GM12801 (cell line): ENCODE measurements around the gene ZP2.

Experiments
- TF ChIP-seq, protein P1 (sequence below): IDR thresholded peaks from one replicate; pipeline ENCODE4 v1.5.1; 2011; ENCODE audit warnings: control low read depth; ENCODE audit not compliant: insufficient read length; ENCODE audit errors: extremely low read depth

ZP2 gene

GRCh38 chr16:21184834-21185233, 26.5 kb downstream of the ZP2 start:
- TF ChIP-seq, protein P1, sequence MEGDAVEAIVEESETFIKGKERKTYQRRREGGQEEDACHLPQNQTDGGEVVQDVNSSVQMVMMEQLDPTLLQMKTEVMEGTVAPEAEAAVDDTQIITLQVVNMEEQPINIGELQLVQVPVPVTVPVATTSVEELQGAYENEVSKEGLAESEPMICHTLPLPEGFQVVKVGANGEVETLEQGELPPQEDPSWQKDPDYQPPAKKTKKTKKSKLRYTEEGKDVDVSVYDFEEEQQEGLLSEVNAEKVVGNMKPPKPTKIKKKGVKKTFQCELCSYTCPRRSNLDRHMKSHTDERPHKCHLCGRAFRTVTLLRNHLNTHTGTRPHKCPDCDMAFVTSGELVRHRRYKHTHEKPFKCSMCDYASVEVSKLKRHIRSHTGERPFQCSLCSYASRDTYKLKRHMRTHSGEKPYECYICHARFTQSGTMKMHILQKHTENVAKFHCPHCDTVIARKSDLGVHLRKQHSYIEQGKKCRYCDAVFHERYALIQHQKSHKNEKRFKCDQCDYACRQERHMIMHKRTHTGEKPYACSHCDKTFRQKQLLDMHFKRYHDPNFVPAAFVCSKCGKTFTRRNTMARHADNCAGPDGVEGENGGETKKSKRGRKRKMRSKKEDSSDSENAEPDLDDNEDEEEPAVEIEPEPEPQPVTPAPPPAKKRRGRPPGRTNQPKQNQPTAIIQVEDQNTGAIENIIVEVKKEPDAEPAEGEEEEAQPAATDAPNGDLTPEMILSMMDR: no peak

GRCh38 chr16:21183995-21184394, 27.4 kb downstream of the ZP2 start:
- TF ChIP-seq, protein P1: no peak

- TF ChIP-seq, protein P1: no peak
Observed at GRCh38 chr16:21179983-21180365, 31.4 kb downstream of the ZP2 start.

DNA sequence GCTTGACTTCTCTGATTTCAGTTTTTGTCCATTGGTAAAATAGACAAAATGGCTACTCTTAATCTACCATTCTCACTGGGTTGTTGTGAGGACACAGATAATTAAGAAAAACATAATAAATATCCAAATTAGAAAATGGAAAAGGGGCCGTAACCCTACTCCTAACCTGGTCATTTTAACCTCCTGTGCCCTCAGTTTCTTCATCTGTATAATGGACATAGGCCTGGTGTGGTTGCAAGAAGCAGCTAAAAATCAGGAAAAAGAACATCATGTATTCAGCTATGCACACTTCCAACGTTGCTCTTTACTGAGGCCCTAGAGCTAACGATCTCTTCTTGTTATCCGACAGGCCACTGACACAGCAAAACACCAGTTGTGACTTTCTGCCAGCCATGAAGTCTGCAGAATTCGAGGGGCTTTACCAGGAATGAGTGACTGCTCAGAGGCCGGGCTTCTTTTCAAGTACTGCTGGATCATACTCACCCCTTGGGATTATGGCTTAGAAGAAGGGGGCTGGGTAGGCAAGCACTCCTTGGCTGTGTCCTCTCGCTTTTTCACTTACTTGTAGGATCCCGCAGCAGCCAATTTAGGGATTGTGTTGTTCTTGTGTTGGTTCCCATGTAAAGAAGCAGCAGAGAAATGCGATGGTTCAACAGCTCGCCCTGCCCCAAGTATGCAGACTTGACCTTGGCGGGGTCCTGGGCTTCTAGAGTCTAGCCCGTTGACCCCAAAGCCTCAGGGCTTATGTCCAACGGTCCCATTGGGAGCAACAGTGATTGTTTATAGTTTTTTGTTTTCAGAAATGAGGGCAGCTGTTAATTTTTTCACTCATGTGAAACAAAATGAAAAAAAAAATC, 32.0 kb downstream of the ZP2 start:
- TF ChIP-seq, protein P1: no peak

DNA sequence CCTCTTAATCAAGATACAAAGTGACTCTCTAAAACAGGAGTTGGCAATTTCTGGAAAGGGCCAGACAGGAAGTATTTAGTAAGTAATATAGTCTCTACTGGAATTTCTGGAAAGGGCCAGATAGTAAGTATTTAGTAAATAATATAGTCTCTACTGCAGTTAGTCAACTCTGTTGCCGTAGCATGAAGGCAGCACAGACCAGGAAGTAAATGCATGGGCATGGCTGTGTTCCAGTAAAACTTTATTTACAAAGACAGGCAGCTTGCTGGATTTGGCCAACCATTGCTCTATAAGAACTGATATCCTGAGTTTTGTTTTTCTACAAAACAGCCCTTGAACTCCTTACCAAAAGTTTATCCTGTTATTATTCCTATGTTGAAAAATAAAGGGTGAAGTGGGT, 36.0 kb downstream of the ZP2 start:
- TF ChIP-seq, protein P1: no peak

- TF ChIP-seq, protein P1: no peak
Observed at GRCh38 chr16:21172650-21173049, 38.7 kb downstream of the ZP2 start.

DNA sequence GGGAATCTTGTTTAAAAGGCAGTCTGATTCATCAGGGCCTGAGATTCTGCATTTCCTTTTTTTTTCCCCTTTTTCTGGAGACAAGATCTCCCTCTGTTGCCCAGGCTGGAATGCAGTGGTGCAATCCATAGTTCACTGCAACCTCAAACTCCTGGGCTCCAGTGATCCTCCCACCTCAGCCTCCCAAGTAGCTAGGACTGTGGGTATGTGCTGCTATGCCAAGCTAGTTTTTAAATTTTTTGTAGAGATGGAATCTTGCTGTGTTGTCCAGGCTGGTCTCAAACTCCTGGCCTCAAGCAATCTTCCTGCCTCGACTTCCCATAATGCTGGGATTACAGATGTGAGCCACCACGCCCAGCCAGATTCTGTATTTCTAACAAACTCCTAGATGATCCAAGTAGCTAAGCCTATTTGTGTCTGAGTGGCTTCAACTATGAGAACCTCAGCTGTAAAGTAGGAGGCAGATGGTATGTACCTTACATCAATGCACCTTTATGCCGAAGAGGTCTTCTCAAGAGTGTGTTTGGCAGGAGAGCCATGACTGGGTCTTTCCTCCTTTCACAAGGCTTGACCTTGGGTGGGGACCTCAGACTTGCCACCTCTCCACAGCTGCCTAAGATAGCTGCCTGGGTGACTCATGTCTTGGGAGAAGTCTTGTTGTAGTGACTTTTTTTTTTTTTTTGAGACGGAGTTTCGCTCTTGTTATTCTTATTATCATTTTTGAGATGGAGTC, 42.0 kb downstream of the ZP2 start:
- TF ChIP-seq, protein P1: no peak
